ENCODE data around the gene MED10. TPM values are rescaled to one million over a fixed set of nuclear protein-coding genes. Genes with fewer than 3 reads are reported as not detected.

Gene MED10
- total RNA-seq, 2 donors from 2014 or later, result 19.7 to 45.3 TPM

GRCh38 chr5:6419340-6419852 lies 41.0 kb upstream of the MED10 start:
- Histone ChIP-seq H3K27ac (no peak overlapping the region), H3K27me3 (replicated peaks; ENCODE audit: insufficient read depth) (no peaks in the 10 kb centered on the region), H3K36me3 (no peaks in the 10 kb centered on the region), H3K9me3 (no peaks in the 10 kb centered on the region), H3K4me3 (no peak overlapping the region), H3K4me1 (replicated peaks) (peaks cover 3% of the 10 kb centered on the region)
- DNase-seq (ENCODE audit: low spot score), result no peak
- WGBS, result 14% methylated on average over 8 of the region's 8 CpGs
- TF ChIP-seq POLR2AphosphoS5 (IDR thresholded peaks at IDR 0.05), result no peak
- TF ChIP-seq CTCF (IDR thresholded peaks at IDR 0.05), result no peak
- no peak for TF ChIP-seq POLR2A (IDR thresholded peaks at IDR 0.05)
- intact Hi-C loops (cut with DNase I), result no loop called here

GRCh38 chr5:6418679-6419276 lies 40.4 kb upstream of the MED10 start:
- no peak overlapping the region for H3K27ac ChIP-seq
- no peaks in the 10 kb centered on the region for H3K27me3 ChIP-seq (replicated peaks; ENCODE audit: insufficient read depth)
- H3K4me3 ChIP-seq, result no peak overlapping the region
- DNase-seq (ENCODE audit: low spot score), result no peak
- no peaks in the 10 kb centered on the region for H3K36me3 ChIP-seq
- peaks cover 3% of the 10 kb centered on the region for H3K4me1 ChIP-seq (replicated peaks)
- intact Hi-C loops (cut with DNase I), result no loop called here
- H3K9me3 ChIP-seq, result no peaks in the 10 kb centered on the region
- WGBS, result 80% methylated on average over 3 of the region's 3 CpGs
- TF ChIP-seq CTCF (IDR thresholded peaks at IDR 0.05) (no peak), POLR2A (IDR thresholded peaks at IDR 0.05) (no peak), POLR2AphosphoS5 (IDR thresholded peaks at IDR 0.05) (no peak)

- intact Hi-C loops (cut with DNase I), result no loop called here
- no peaks in the 10 kb centered on the region for H3K9me3 ChIP-seq
- no peaks in the 10 kb centered on the region for H3K27me3 ChIP-seq (replicated peaks; ENCODE audit: insufficient read depth)
- no peak overlapping the region for H3K4me3 ChIP-seq
- H3K4me1 ChIP-seq (replicated peaks), result peaks cover 3% of the 10 kb centered on the region
- H3K36me3 ChIP-seq, result no peaks in the 10 kb centered on the region
- WGBS, result 95% methylated on average over 10 of the region's 10 CpGs
- TF ChIP-seq POLR2AphosphoS5 (IDR thresholded peaks at IDR 0.05) (no peak), CTCF (IDR thresholded peaks at IDR 0.05) (no peak), POLR2A (IDR thresholded peaks at IDR 0.05) (no peak)
- DNase-seq (ENCODE audit: low spot score), result no peak
- H3K27ac ChIP-seq, result no peak overlapping the region
Observed at GRCh38 chr5:6417657-6418056, 39.3 kb upstream of the MED10 start.

- Histone ChIP-seq H3K4me3 (no peak overlapping the region), H3K36me3 (no peaks in the 10 kb centered on the region), H3K9me3 (no peaks in the 10 kb centered on the region), H3K27ac (no peak overlapping the region), H3K27me3 (replicated peaks; ENCODE audit: insufficient read depth) (no peaks in the 10 kb centered on the region), H3K4me1 (replicated peaks) (no peaks in the 10 kb centered on the region)
- intact Hi-C loops (cut with DNase I), result no loop called here
- WGBS, result 18% methylated on average over 4 of the region's 4 CpGs
- DNase-seq (ENCODE audit: low spot score), result no peak
- TF ChIP-seq CTCF (IDR thresholded peaks at IDR 0.05) (no peak), POLR2AphosphoS5 (IDR thresholded peaks at IDR 0.05) (no peak), POLR2A (IDR thresholded peaks at IDR 0.05) (no peak)
Observed at GRCh38 chr5:6412811-6413210, 34.5 kb upstream of the MED10 start.

- TF ChIP-seq POLR2AphosphoS5 (IDR thresholded peaks at IDR 0.05), result no peak
- no peak for TF ChIP-seq CTCF (IDR thresholded peaks at IDR 0.05)
- TF ChIP-seq POLR2A (IDR thresholded peaks at IDR 0.05), result no peak
- no peak for DNase-seq (ENCODE audit: low spot score)
- no peaks in the 10 kb centered on the region for H3K9me3 ChIP-seq
- no peaks in the 10 kb centered on the region for H3K36me3 ChIP-seq
- no peaks in the 10 kb centered on the region for H3K4me1 ChIP-seq (replicated peaks)
- no peaks in the 10 kb centered on the region for H3K27me3 ChIP-seq (replicated peaks; ENCODE audit: insufficient read depth)
- H3K27ac ChIP-seq, result no peak overlapping the region
- intact Hi-C loops (cut with DNase I), result no loop called here
- 89% methylated on average over 12 of the region's 15 CpGs for WGBS
- H3K4me3 ChIP-seq, result no peak overlapping the region
Observed at GRCh38 chr5:6411141-6411540, 32.8 kb upstream of the MED10 start.
